ENCODE measurements around the gene PNPLA1.
A peak's percentile ranks its signal among the peaks of the same experiment; 100 is the strongest.

The PNPLA1 gene

GRCh38 chr6:36339146-36339545 lies 69.3 kb downstream of the PNPLA1 start:
- no peak for DNase-seq

GRCh38 chr6:36340306-36340617 lies 70.4 kb downstream of the PNPLA1 start:
- DNase-seq, result no peak

GRCh38 chr6:36340618-36341454 lies 71.0 kb downstream of the PNPLA1 start:
- DNase-seq, result peak; percentile 45

GRCh38 chr6:36343109-36343680 lies 73.3 kb downstream of the PNPLA1 start:
- DNase-seq, result no peak

GRCh38 chr6:36345681-36346466 lies 76.0 kb downstream of the PNPLA1 start:
- no peak for DNase-seq

GRCh38 chr6:36346486-36347273 lies 76.8 kb downstream of the PNPLA1 start:
- no peak for DNase-seq

GRCh38 chr6:36347621-36348020 lies 77.8 kb downstream of the PNPLA1 start:
- peak; percentile 10 for DNase-seq

GRCh38 chr6:36349240-36349639 lies 79.4 kb downstream of the PNPLA1 start:
- DNase-seq, result peak; percentile 97

- peak; percentile 20 for DNase-seq
Measured at GRCh38 chr6:36350082-36350481, 80.2 kb downstream of the PNPLA1 start.

- no peak for DNase-seq
Measured at GRCh38 chr6:36350681-36351571, 81.1 kb downstream of the PNPLA1 start.

- no peak for DNase-seq
Measured at GRCh38 chr6:36352477-36353157, 82.8 kb downstream of the PNPLA1 start.

GRCh38 chr6:36353411-36353915 lies 83.6 kb downstream of the PNPLA1 start:
- DNase-seq, result no peak

GRCh38 chr6:36355819-36356218 lies 86.0 kb downstream of the PNPLA1 start:
- no peak for DNase-seq

- no peak for DNase-seq
Measured at GRCh38 chr6:36357872-36358225, 88.0 kb downstream of the PNPLA1 start.

Measured in NCI-H510A treated with DMSO at 0.1 percent for 48 hours (cell line).